Ishikawa (cell line): Measurements from ENCODE around the gene MECP2.

Experiments
- CEBPB ChIP-seq: IDR thresholded peaks from 2 replicates; pipeline ENCODE4 v1.6.1; 2012
- CREB1 ChIP-seq: IDR thresholded peaks from 2 replicates; pipeline ENCODE4 v1.6.1; 2012; ENCODE audit warnings: low read depth
- NFIC ChIP-seq: IDR thresholded peaks from 2 replicates; pipeline ENCODE4 v1.6.1; 2012
- TCF12 ChIP-seq: IDR thresholded peaks from 2 replicates; pipeline ENCODE4 v1.6.1; 2012; ENCODE audit warnings: low read depth
- TEAD4 ChIP-seq: IDR thresholded peaks from 2 replicates; pipeline ENCODE4 v1.6.1; 2012

GRCh38 chrX:154044091-154044490 lies 53.4 kb downstream of the MECP2 start:
- TF ChIP-seq CEBPB (no peak), TEAD4 (no peak), TCF12 (no peak), CREB1 (no peak), NFIC (no peak)
